CD8-positive, alpha-beta memory T cell (primary cell): ENCODE measurements around the gene C4orf17. TPM values are rescaled to one million over a fixed set of nuclear protein-coding genes. Genes with fewer than 3 reads are reported as not detected.

Experiments
- polyA plus RNA-seq: library from polyadenylated mRNA; unstranded; fragments of 300-500 nt; fragmentation: Illumina TruSeq; gene quantifications from one replicate; pipeline ENCODE4 v1.2.3, GENCODE V29; 2021
- total RNA-seq, 2 experiments: library from RNA; stranded (reverse); gene quantifications; one replicate each; pipeline ENCODE4 v1.2.3, GENCODE V29; 2021

Gene C4orf17
- total and polyA plus RNA-seq, 3 experiments from 2014 or later = not detected

Other genes with a start within 250 kb of the C4orf17 start
- gene ADH1A, start 220.0 kb upstream of the C4orf17 start, total RNA-seq = not detected
- gene ADH1A, start 220.0 kb upstream of the C4orf17 start, polyA plus RNA-seq = not detected
- gene ADH1B, start 189.6 kb upstream of the C4orf17 start, total RNA-seq = not detected
- gene ADH1B, start 189.6 kb upstream of the C4orf17 start, polyA plus RNA-seq = not detected
- gene ADH1C, start 158.3 kb upstream of the C4orf17 start, total RNA-seq = not detected
- not detected for gene ADH1C, start 158.3 kb upstream of the C4orf17 start, polyA plus RNA-seq
- not detected for gene ADH7, start 75.7 kb upstream of the C4orf17 start, total RNA-seq
- gene ADH7, start 75.7 kb upstream of the C4orf17 start, polyA plus RNA-seq = not detected
- gene TRMT10A, start 53.0 kb downstream of the C4orf17 start, total RNA-seq = 10 to 100 TPM in 1 of 2 experiments, 1 to 10 TPM in 1; 8.1 to 10.1 TPM
- gene TRMT10A, start 53.0 kb downstream of the C4orf17 start, polyA plus RNA-seq = 1.8 TPM
- gene MTTP, start 63.8 kb downstream of the C4orf17 start, total RNA-seq = not detected
- gene MTTP, start 63.8 kb downstream of the C4orf17 start, polyA plus RNA-seq = not detected
- gene C4orf54, start 146.8 kb downstream of the C4orf17 start, total RNA-seq = not detected
- gene C4orf54, start 146.8 kb downstream of the C4orf17 start, polyA plus RNA-seq = not detected